GM23338 (cell line): ENCODE results near the gene NCLN. TPM values are rescaled to one million over a fixed set of nuclear protein-coding genes. Genes with fewer than 3 reads are reported as not detected.
"Not testable (repeated sequence)": the region's sequence is repeated elsewhere in the genome, so short reads cannot be mapped to it uniquely, and the experiment has no call there.

ENCODE experiments used
- ATAC-seq: fragments of 200-7000 bp; cut with Tn5 transposase; 3 replicates; pipeline ENCODE4 v1.9.1; 2020
- DNase-seq: peaks from one replicate; pipeline ENCODE4 v3.0.0-alpha.2; 2015; ENCODE audit warnings: low spot score
- H2AFZ ChIP-seq: fragments of 200-600 bp; sonication (generic); 2 replicates; pipeline ENCODE4 v1.8.0; 2016; ENCODE audit warnings: antibody characterized with exemption, mild to moderate bottlenecking, moderate library complexity
- H3F3A ChIP-seq: fragments of 200-600 bp; sonication (generic); replicated peaks from 2 replicates; pipeline ENCODE4 v1.8.0; 2017; ENCODE audit warnings: antibody characterized with exemption, mixed run types, low read depth
- H3K27ac ChIP-seq: fragments of 200-600 bp; sonication (generic); 2 replicates; pipeline ENCODE4 v1.6.1; 2016; ENCODE audit warnings: low read depth
- H3K27me3 ChIP-seq: fragments of 200-600 bp; sonication (generic); 2 replicates; pipeline ENCODE4 v1.8.0; 2016; ENCODE audit warnings: mild to moderate bottlenecking, mixed run types, moderate library complexity; ENCODE audit not compliant: insufficient read depth
- H3K36me3 ChIP-seq: fragments of 200-600 bp; sonication (generic); 2 replicates; pipeline ENCODE4 v1.8.0; 2016; ENCODE audit warnings: mild to moderate bottlenecking; ENCODE audit not compliant: insufficient read depth
- H3K4me1 ChIP-seq: fragments of 200-600 bp; sonication (generic); 2 replicates; pipeline ENCODE4 v1.8.0; 2016; ENCODE audit warnings: mild to moderate bottlenecking, moderate library complexity; ENCODE audit not compliant: insufficient read depth
- H3K4me2 ChIP-seq: fragments of 200-600 bp; sonication (generic); 2 replicates; pipeline ENCODE4 v1.7.1; 2017; ENCODE audit warnings: mixed run types
- H3K4me3 ChIP-seq: fragments of 200-600 bp; sonication (generic); 2 replicates; pipeline ENCODE4 v1.6.1; 2016; ENCODE audit warnings: mixed run types
- H3K79me2 ChIP-seq: fragments of 200-600 bp; sonication (generic); replicated peaks from 2 replicates; pipeline ENCODE4 v1.8.0; 2017; ENCODE audit warnings: mild to moderate bottlenecking; ENCODE audit not compliant: insufficient read depth
- H3K9me2 ChIP-seq: fragments of 200-600 bp; sonication (generic); 2 replicates; pipeline ENCODE4 v1.8.0; 2017; ENCODE audit not compliant: insufficient read depth
- H4K20me1 ChIP-seq: fragments of 200-600 bp; sonication (generic); replicated peaks from 2 replicates; pipeline ENCODE4 v1.8.0; 2017; ENCODE audit warnings: mild to moderate bottlenecking; ENCODE audit not compliant: insufficient read depth
- H3K27ac Mint-ChIP-seq: 2 replicates; pipeline ENCODE4 v1.8.0; 2020; ENCODE audit warnings: inconsistent platforms, mild to moderate bottlenecking, moderate library complexity, mixed read lengths
- H3K27me3 Mint-ChIP-seq: 3 replicates; pipeline ENCODE4 v1.8.0; 2022; ENCODE audit warnings: low read depth, mild to moderate bottlenecking, moderate library complexity, mixed read lengths, inconsistent platforms; ENCODE audit not compliant: insufficient read depth, poor library complexity
- H3K36me3 Mint-ChIP-seq: 3 replicates; pipeline ENCODE4 v1.8.0; 2021; ENCODE audit warnings: low read depth, mild to moderate bottlenecking, inconsistent platforms, moderate library complexity, mixed read lengths
- H3K4me1 Mint-ChIP-seq: 3 replicates; pipeline ENCODE4 v1.8.0; 2020; ENCODE audit warnings: mild to moderate bottlenecking, inconsistent platforms, mixed read lengths
- H3K4me3 Mint-ChIP-seq: 3 replicates; pipeline ENCODE4 v1.8.0; 2021; ENCODE audit warnings: moderate library complexity, mild to moderate bottlenecking, inconsistent platforms, mixed read lengths
- H3K9me3 Mint-ChIP-seq: 3 replicates; pipeline ENCODE4 v1.8.0; 2020; ENCODE audit warnings: moderate library complexity, mild to moderate bottlenecking, inconsistent platforms, mixed read lengths
- CREB1 ChIP-seq: fragments of 250-450 bp; sonication (Bioruptor Pico); IDR thresholded peaks from 2 replicates; pipeline ENCODE4 v1.5.0; 2020; ENCODE audit warnings: low read depth, mild to moderate bottlenecking, moderate library complexity
- ETS1 ChIP-seq: IDR thresholded peaks from 2 replicates; pipeline ENCODE4 v1.6.1; 2016; ENCODE audit warnings: antibody characterized with exemption
- EZH2 ChIP-seq: fragments of 200-600 bp; sonication (generic); IDR thresholded peaks from one replicate; pipeline ENCODE4 v1.8.0; 2017; ENCODE audit warnings: antibody characterized with exemption, mild to moderate bottlenecking, low read depth; ENCODE audit not compliant: unreplicated experiment
- EZH2phosphoT487 ChIP-seq: fragments of 200-600 bp; sonication (generic); IDR thresholded peaks from one replicate; pipeline ENCODE4 v1.8.1; 2018; ENCODE audit warnings: antibody characterized with exemption; ENCODE audit not compliant: unreplicated experiment
- NANOG ChIP-seq: IDR thresholded peaks from 2 replicates; pipeline ENCODE4 v1.6.1; 2016; ENCODE audit warnings: antibody characterized with exemption, borderline replicate concordance
- REST ChIP-seq: IDR thresholded peaks from one replicate; pipeline ENCODE4 v1.6.1; 2018; ENCODE audit warnings: antibody characterized with exemption; ENCODE audit not compliant: unreplicated experiment
- STAT1 ChIP-seq: IDR thresholded peaks from one replicate; pipeline ENCODE4 v1.6.1; 2016; ENCODE audit warnings: antibody characterized with exemption; ENCODE audit not compliant: unreplicated experiment
- ZNF114 ChIP-seq: fragments of 250-450 bp; sonication (Bioruptor Pico); IDR thresholded peaks from 2 replicates; pipeline ENCODE4 v1.5.0; 2020; ENCODE audit warnings: mild to moderate bottlenecking, moderate library complexity
- polyA plus RNA-seq: library from polyadenylated mRNA; unstranded; fragments of >200 nt; fragmentation: Nextera tagmentation; extraction: Ambion mirVana; gene quantifications from 2 replicates; pipeline ENCODE4 v1.2.1, GENCODE V29; 2016
- total RNA-seq: library from RNA; depleted of rRNA; stranded (reverse); fragments of >200 nt; shearing (Covaris generic); gene quantifications from 2 replicates; pipeline ENCODE4 v1.2.3, GENCODE V29; 2014

NCLN gene
- total and polyA plus RNA-seq, 2 experiments from 2014 or later: 85.6 to 125 TPM

GRCh38 chr19:3216874-3217273 lies 31.1 kb downstream of the NCLN start (continued):
- no peak for TF ChIP-seq STAT1
- no peak for TF ChIP-seq REST
- no peak for TF ChIP-seq ETS1
- TF ChIP-seq ZNF114 (CRISPR knock-in tag): no peak
- TF ChIP-seq NANOG: no peak

- H2AFZ ChIP-seq: no peak overlapping the region
- H3K4me3 ChIP-seq: no peak overlapping the region
- Mint-ChIP-seq H3K36me3 (peaks cover 5% of the 10 kb centered on the region; the same call in 1 of the 3 replicates), H3K27ac (no peak overlapping the region), H3K4me3 (no peak overlapping the region), H3K4me1 (no peaks in the 10 kb centered on the region), H3K27me3 (peaks cover 10% of the 10 kb centered on the region), H3K9me3 (no peaks in the 10 kb centered on the region)
- H3K4me1 ChIP-seq: no peaks in the 10 kb centered on the region
- H3K79me2 ChIP-seq: no peaks in the 10 kb centered on the region
- H3F3A ChIP-seq: no peaks in the 10 kb centered on the region
- H3K27ac ChIP-seq: no peak overlapping the region
- DNase-seq: no peak
- no peaks in the 10 kb centered on the region for H3K36me3 ChIP-seq
- H3K27me3 ChIP-seq: no peaks in the 10 kb centered on the region
- H3K4me2 ChIP-seq: no peak overlapping the region
- no peaks in the 10 kb centered on the region for H3K9me2 ChIP-seq
- TF ChIP-seq EZH2phosphoT487 (no peak), STAT1 (no peak), EZH2 (no peak), ZNF114 (CRISPR knock-in tag) (no peak), ETS1 (no peak), CREB1 (CRISPR knock-in tag) (no peak)
- no peak for ATAC-seq
- H4K20me1 ChIP-seq: no peaks in the 10 kb centered on the region; the same call in none of the 2 replicates
Observed at GRCh38 chr19:3220576-3220975, 34.8 kb downstream of the NCLN start.

GRCh38 chr19:3221576-3221975 lies 35.8 kb downstream of the NCLN start:
- H3K4me2 ChIP-seq, H3K4me3 ChIP-seq, H3K9me2 ChIP-seq, H3K27ac Mint-ChIP-seq, DNase-seq, H2AFZ ChIP-seq, H3K36me3 ChIP-seq, H3K4me1 Mint-ChIP-seq, H3K36me3 Mint-ChIP-seq, H4K20me1 ChIP-seq, H3K27me3 ChIP-seq, ATAC-seq, H3F3A ChIP-seq, H3K27ac ChIP-seq, H3K79me2 ChIP-seq, H3K4me1 ChIP-seq, H3K4me3 Mint-ChIP-seq, H3K9me3 Mint-ChIP-seq: not testable (repeated sequence)
- peaks cover 13% of the 10 kb centered on the region for H3K27me3 Mint-ChIP-seq
